Chondrocyte (in vitro differentiated cells): ENCODE measurements around the gene SYT7. TPM values are rescaled to one million over a fixed set of nuclear protein-coding genes. Genes with fewer than 3 reads are reported as not detected.
A peak's percentile ranks its signal among the peaks of the same experiment; 100 is the strongest.

Experiments
- DNase-seq: peaks from one replicate; pipeline ENCODE4 v3.0.0; 2021; ENCODE audit warnings: mixed read lengths, low spot score
- H3K27ac Mint-ChIP-seq: one replicate; pipeline ENCODE4 v1.8.0; 2021; ENCODE audit warnings: mild to moderate bottlenecking, moderate library complexity, mixed read lengths; ENCODE audit not compliant: unreplicated experiment
- H3K27me3 Mint-ChIP-seq: 2 replicates; pipeline ENCODE4 v1.8.0; 2021; ENCODE audit warnings: low read depth, mixed read lengths
- H3K36me3 Mint-ChIP-seq: 2 replicates; pipeline ENCODE4 v1.8.0; 2021; ENCODE audit warnings: low read depth, mixed read lengths
- H3K4me1 Mint-ChIP-seq: 2 replicates; pipeline ENCODE4 v1.8.0; 2021; ENCODE audit warnings: low read depth, mild to moderate bottlenecking, mixed read lengths
- H3K4me3 Mint-ChIP-seq: one replicate; pipeline ENCODE4 v1.8.0; 2021; ENCODE audit warnings: mild to moderate bottlenecking, moderate library complexity, mixed read lengths; ENCODE audit not compliant: unreplicated experiment
- H3K9me3 Mint-ChIP-seq: 2 replicates; pipeline ENCODE4 v1.8.0; 2021; ENCODE audit warnings: low read depth, mixed read lengths
- total RNA-seq: library from RNA; stranded (reverse); gene quantifications from 3 replicates; pipeline ENCODE4 v1.2.1, GENCODE V29; 2021
- TF ChIP-seq, protein P1 (sequence below): fragments of 200-600 bp; sonication (generic); IDR thresholded peaks from 2 replicates; pipeline ENCODE4 v1.5.0; 2021; ENCODE audit warnings: antibody characterized with exemption, mild to moderate bottlenecking, moderate library complexity

Gene SYT7
- total RNA-seq, 1 donor from 2014 or later = 1.5 TPM

DNA sequence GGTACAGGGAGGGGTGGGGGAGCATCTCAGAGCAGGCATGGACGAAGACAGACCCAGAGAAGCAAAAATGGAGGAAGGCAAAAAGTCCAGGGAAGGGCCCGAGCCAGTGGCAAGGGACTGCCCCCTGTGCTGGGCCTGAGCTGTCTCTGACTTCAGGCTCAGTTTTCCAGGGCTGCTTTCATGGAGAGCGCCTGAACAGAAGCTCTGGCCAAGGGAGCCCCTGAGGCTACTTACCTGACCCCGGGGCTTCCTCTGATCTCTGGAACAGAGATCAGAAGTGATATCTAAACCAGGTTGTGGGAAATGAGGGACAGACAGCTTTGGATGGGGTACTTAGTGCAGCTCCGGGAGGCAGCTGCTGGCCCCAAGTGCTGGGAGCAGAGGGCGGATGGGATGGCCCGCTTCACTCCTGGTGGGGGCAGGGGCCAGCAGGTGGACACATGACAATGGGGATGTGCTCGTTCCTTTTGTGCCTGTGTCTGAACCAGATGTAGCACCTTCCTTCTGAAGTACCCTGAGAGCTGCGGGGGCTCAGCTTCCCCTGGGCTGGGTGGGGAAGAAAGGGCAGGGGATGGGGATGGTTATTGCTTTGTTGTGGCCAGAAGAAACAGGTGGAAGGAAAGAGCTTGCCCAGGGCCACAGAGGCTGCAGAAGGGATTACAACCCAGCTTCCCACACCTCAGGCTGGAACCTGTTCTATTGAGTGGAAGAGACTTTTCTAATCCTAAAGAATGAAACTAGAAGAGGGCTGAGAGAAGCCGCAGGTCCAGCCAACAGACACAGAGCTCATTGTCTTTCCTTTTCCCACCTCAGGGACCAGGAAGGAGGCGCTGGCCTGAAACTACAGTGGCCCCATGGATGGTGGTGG, 66.6 kb downstream of the SYT7 start:
- peak; percentile 77 for DNase-seq
- Mint-ChIP-seq H3K4me1 (no peaks in the 10 kb centered on the region), H3K36me3 (no peaks in the 10 kb centered on the region), H3K4me3 (no peak overlapping the region), H3K9me3 (no peaks in the 10 kb centered on the region), H3K27ac (no peak overlapping the region), H3K27me3 (peaks cover 27% of the 10 kb centered on the region)
- TF ChIP-seq, protein P1, sequence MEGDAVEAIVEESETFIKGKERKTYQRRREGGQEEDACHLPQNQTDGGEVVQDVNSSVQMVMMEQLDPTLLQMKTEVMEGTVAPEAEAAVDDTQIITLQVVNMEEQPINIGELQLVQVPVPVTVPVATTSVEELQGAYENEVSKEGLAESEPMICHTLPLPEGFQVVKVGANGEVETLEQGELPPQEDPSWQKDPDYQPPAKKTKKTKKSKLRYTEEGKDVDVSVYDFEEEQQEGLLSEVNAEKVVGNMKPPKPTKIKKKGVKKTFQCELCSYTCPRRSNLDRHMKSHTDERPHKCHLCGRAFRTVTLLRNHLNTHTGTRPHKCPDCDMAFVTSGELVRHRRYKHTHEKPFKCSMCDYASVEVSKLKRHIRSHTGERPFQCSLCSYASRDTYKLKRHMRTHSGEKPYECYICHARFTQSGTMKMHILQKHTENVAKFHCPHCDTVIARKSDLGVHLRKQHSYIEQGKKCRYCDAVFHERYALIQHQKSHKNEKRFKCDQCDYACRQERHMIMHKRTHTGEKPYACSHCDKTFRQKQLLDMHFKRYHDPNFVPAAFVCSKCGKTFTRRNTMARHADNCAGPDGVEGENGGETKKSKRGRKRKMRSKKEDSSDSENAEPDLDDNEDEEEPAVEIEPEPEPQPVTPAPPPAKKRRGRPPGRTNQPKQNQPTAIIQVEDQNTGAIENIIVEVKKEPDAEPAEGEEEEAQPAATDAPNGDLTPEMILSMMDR = no peak

DNA sequence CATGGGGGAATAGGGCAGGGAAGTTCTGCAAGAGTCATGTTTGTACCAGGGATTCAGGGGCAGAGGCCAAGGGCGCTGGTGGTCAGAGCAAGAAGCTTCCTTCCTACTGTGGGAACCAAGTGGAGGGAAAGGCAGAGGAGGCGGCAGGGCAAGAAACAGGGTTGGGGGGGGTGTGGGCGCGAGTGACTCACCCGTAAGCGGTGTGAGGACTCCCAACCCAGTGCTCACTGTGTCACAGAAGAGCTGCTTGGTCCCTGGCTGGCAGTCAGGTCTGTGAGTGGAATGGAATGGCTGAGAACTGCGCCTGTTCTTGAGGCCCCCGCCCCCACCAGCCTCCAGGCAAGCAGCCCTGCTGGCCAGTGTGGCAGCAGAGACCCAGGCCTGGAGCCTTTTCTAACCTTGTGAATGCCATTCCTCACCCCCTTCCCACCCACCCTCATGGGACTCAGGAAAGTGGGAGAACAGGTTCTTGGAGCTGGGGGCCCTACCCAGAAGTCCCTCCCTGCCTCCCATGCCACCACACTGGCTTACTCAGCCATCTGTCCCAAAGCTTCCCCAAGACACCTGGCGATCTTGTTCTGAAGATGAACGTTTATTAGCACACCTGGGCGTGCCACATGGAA, 67.6 kb downstream of the SYT7 start:
- DNase-seq = no peak
- Mint-ChIP-seq H3K36me3 (no peaks in the 10 kb centered on the region), H3K4me1 (no peaks in the 10 kb centered on the region), H3K27me3 (peaks cover 26% of the 10 kb centered on the region), H3K4me3 (no peak overlapping the region), H3K9me3 (no peaks in the 10 kb centered on the region), H3K27ac (no peak overlapping the region)
- TF ChIP-seq, protein P1 = no peak

DNA sequence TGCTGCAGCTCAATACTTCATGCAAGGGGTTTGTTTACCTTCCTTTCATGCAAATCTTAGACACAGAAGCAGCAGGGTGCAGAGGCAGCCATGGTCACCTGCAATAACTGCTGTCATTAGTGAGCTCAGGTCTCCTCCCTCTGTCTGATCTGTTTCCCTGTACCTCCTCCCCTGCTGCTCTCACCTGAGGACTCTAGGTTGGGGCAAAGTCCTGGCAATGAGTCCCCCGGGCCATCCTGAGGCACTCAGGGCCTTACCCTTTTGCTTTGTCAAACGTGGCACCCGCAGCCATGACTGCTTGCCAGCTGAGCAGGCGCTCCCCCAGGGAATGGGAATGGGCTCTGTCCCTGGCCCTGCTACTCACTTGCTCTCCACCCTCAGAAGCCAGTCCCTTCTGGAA, 68.4 kb downstream of the SYT7 start:
- H3K4me1 Mint-ChIP-seq = peaks cover 5% of the 10 kb centered on the region
- no peaks in the 10 kb centered on the region for H3K9me3 Mint-ChIP-seq
- no peak for DNase-seq

DNA sequence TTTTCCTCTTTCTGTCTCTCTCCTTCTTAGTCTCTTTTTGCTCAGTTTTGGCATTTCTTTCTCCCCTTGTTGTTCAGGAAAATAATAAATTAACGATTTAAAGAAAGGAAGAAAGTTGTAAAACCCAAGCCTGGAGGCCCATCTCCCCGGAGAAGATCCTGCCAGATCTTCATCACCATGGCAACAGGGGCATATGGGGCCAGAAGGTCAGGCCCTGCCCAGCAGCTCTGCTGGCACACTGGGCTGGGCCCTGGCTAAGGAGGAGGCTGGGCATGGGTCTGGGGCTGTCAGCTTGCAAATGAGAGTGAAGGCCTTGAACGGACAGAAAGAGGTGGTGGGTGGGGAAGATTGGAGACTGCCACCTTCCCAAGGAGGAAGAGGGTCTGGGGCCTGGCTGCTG, 69.5 kb downstream of the SYT7 start:
- Mint-ChIP-seq H3K36me3 (no peaks in the 10 kb centered on the region), H3K4me1 (peaks cover 5% of the 10 kb centered on the region), H3K27me3 (peaks cover 39% of the 10 kb centered on the region), H3K27ac (no peak overlapping the region), H3K4me3 (no peak overlapping the region), H3K9me3 (no peaks in the 10 kb centered on the region)
- TF ChIP-seq, protein P1 = no peak
- DNase-seq = no peak

More for the DNA sequence above, 68.4 kb downstream of the SYT7 start:
- Mint-ChIP-seq H3K27me3 (peaks cover 35% of the 10 kb centered on the region), H3K36me3 (no peaks in the 10 kb centered on the region), H3K27ac (no peak overlapping the region), H3K4me3 (no peak overlapping the region)
- TF ChIP-seq, protein P1 = no peak

DNA sequence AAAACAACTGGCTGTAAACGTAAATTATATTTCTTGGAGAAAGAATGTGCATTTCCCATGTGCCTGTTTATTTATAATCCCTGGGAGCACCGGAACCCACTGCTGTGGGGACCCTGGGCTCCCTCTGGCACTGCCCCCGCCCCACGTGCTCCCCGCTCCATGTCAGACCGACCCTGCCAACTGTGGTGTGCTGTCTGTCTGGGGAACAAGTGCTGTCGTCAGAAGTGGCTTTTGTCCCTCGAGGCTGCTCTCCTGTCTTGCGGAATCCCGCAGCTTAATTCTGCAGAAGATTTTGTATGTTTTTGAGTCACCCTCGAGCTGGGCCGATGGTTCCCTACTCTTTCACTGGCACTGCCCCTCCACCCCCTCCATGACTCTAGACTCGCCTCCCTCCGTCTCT, 69.9 kb downstream of the SYT7 start:
- peaks cover 5% of the 10 kb centered on the region for H3K4me1 Mint-ChIP-seq
- no peaks in the 10 kb centered on the region for H3K9me3 Mint-ChIP-seq
- TF ChIP-seq, protein P1 = no peak
- H3K36me3 Mint-ChIP-seq = no peaks in the 10 kb centered on the region
- H3K27me3 Mint-ChIP-seq = peaks cover 43% of the 10 kb centered on the region
- no peak overlapping the region for H3K27ac Mint-ChIP-seq
- peak; percentile 75 for DNase-seq
- no peak overlapping the region for H3K4me3 Mint-ChIP-seq
